Tibial nerve (tissue), 4 donors: ENCODE data around the gene ECM1. TPM values are rescaled to one million over a fixed set of nuclear protein-coding genes. Genes with fewer than 3 reads are reported as not detected.

Experiments
- DNase-seq, 2 donors: peaks; one replicate each; pipeline ENCODE4 v3.0.0-alpha.2; 2019; ENCODE audit warnings: low spot score in 2 of 2
- H3K27ac ChIP-seq, 4 donors: fragments of 200-600 bp; sonication (generic) in 3 of 4; one replicate each; pipeline ENCODE4 v1.5.1; 2017 to 2019; ENCODE audit warnings: mild to moderate bottlenecking in 1 of 4
- H3K27me3 ChIP-seq, 2 donors: fragments of 200-600 bp; sonication (generic) in 1 of 2; one replicate each; pipeline versions ENCODE4 v1.5.1 to v1.6.0; 2017 to 2019
- H3K36me3 ChIP-seq, 3 donors: fragments of 200-600 bp; sonication (generic); one replicate each; pipeline ENCODE4 v1.5.1; 2018 to 2019
- H3K4me1 ChIP-seq, 4 donors: fragments of 200-600 bp; sonication (generic) in 3 of 4; one replicate each; pipeline ENCODE4 v1.5.1; 2017 to 2019
- H3K4me3 ChIP-seq, 4 donors: fragments of 200-600 bp; sonication (generic) in 3 of 4; one replicate each; pipeline ENCODE4 v1.5.1; 2017 to 2019; ENCODE audit warnings: mild to moderate bottlenecking in 1 of 4, moderate library complexity in 1 of 4
- H3K9me3 ChIP-seq, 4 donors: fragments of 200-600 bp; sonication (generic) in 3 of 4; one replicate each; pipeline ENCODE4 v1.5.1; 2017 to 2019
- EP300 ChIP-seq, 2 donors: sonication (generic); formaldehyde crosslinking; IDR thresholded peaks; one replicate each; pipeline ENCODE4 v1.6.1; 2017; ENCODE audit warnings: antibody characterized with exemption in 2 of 2, mild to moderate bottlenecking in 1 of 2
- POLR2A ChIP-seq, 2 donors: fragments of 450-650 bp; IDR thresholded peaks; one replicate each; pipeline ENCODE4 v1.6.1; 2017; ENCODE audit warnings: antibody characterized with exemption in 2 of 2, mild to moderate bottlenecking in 2 of 2, moderate library complexity in 2 of 2
- WGBS, 2 donors: methylation state at CpG; one replicate each; pipeline ENCODE4 v1.1.5; 2018; 5-methylcytosine and 5-hydroxymethylcytosine counted together
- total RNA-seq, 4 donors: library from RNA; depleted of rRNA; stranded (reverse); fragments of >200 nt; gene quantifications; one replicate each; pipeline ENCODE4 v1.1.0, GENCODE V29; 2016
- TF ChIP-seq, protein P1 (sequence below), 5 experiments: fragments of 200-600 bp in 3 of 5; fragments of 450-650 bp in 2 of 5; sonication (generic) in 3 of 5; IDR thresholded peaks; one replicate each; pipeline ENCODE4 v1.5.1; 2016 to 2019; ENCODE audit warnings: antibody characterized with exemption in 5 of 5, mild to moderate bottlenecking in 3 of 5, moderate library complexity in 2 of 5

ECM1 gene
- total RNA-seq, 4 donors from 2014 or later, result 10.1 to 32.2 (median 15.0) TPM

- peak overlapping the region in 1 of 4 donors; percentile 35 for H3K27ac ChIP-seq
- 86 to 93% methylated on average over 10 of the region's 10 CpGs for WGBS, 2 donors
- no peak for TF ChIP-seq POLR2A (IDR thresholded peaks at IDR 0.05)
- no peak for TF ChIP-seq EP300 (IDR thresholded peaks at IDR 0.05)
- TF ChIP-seq, protein P1, sequence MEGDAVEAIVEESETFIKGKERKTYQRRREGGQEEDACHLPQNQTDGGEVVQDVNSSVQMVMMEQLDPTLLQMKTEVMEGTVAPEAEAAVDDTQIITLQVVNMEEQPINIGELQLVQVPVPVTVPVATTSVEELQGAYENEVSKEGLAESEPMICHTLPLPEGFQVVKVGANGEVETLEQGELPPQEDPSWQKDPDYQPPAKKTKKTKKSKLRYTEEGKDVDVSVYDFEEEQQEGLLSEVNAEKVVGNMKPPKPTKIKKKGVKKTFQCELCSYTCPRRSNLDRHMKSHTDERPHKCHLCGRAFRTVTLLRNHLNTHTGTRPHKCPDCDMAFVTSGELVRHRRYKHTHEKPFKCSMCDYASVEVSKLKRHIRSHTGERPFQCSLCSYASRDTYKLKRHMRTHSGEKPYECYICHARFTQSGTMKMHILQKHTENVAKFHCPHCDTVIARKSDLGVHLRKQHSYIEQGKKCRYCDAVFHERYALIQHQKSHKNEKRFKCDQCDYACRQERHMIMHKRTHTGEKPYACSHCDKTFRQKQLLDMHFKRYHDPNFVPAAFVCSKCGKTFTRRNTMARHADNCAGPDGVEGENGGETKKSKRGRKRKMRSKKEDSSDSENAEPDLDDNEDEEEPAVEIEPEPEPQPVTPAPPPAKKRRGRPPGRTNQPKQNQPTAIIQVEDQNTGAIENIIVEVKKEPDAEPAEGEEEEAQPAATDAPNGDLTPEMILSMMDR (IDR thresholded peaks at IDR 0.05), result no peak
- H3K4me3 ChIP-seq, result no peak overlapping the region
- no peaks in the 10 kb centered on the region for H3K9me3 ChIP-seq
- peaks cover 0 to 60% (median 9%) of the 10 kb centered on the region in 4 donors for H3K4me1 ChIP-seq
- H3K27me3 ChIP-seq, result no peaks in the 10 kb centered on the region
- DNase-seq, result no peak
- peaks cover 0 to 36% (median 17%) of the 10 kb centered on the region in 3 donors for H3K36me3 ChIP-seq
Observed at GRCh38 chr1:150472601-150473200, 35.2 kb upstream of the ECM1 start.

DNA sequence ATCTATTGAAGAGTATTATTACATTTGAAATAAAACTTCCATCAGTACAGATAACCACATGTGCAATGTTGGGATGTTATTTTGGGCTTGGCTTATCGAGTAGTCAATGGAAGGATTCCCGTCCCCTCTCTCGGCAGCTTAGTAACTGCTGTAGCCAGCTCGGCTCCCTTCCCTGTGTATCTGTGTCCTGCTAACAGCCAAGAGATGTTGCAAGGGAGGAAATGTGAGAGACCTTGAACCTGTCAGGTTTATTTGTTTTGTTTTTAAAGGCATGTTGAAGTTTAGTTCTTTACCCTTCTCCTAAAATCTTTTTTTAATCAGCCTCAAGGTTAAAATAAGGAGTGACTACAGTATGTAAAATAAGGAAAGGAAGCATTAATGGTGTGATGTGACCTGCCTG is 34.2 kb upstream of the ECM1 start:
- Histone ChIP-seq H3K36me3 (peaks cover 0 to 31% (median 17%) of the 10 kb centered on the region in 3 donors), H3K4me1 (peaks cover 0 to 65% (median 9%) of the 10 kb centered on the region in 4 donors), H3K27me3 (no peaks in the 10 kb centered on the region), H3K4me3 (no peak overlapping the region), H3K9me3 (no peaks in the 10 kb centered on the region), H3K27ac (no peak overlapping the region)
- peak in 1 of 2 donors; percentile 16 for DNase-seq
- 58 to 67% methylated on average over 4 of the region's 4 CpGs for WGBS, 2 donors
- TF ChIP-seq POLR2A (IDR thresholded peaks at IDR 0.05), result no peak

DNA sequence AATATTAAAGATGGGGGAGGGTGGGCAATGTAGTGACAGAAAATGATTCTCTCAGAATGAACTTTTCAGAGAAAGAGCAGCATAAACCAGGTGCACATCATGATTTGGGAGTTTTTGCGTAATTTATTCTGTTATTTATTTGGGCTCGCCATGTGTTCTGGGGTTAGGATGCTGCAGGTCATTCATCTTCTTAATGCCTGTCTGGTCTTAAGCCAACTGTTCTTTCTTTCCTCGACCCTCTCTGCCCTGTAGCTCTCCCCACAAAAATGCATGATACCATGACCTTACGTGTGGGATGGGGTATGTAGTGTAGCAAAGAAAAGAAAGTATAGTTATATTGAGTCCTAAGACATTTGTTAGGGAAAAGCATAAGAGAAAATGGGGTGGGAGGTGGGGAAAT is 33.0 kb upstream of the ECM1 start:
- Histone ChIP-seq H3K36me3 (peaks cover 0 to 31% (median 17%) of the 10 kb centered on the region in 3 donors), H3K4me3 (no peak overlapping the region), H3K9me3 (no peaks in the 10 kb centered on the region), H3K4me1 (peaks cover 0 to 64% (median 9%) of the 10 kb centered on the region in 4 donors), H3K27ac (no peak overlapping the region), H3K27me3 (no peaks in the 10 kb centered on the region)
- no peak for DNase-seq
- TF ChIP-seq, protein P1 (IDR thresholded peaks at IDR 0.05), result no peak
- TF ChIP-seq EP300 (IDR thresholded peaks at IDR 0.05) (no peak), POLR2A (IDR thresholded peaks at IDR 0.05) (no peak)
- 47% methylated on average over 4 of the region's 4 CpGs for WGBS, 2 donors

GRCh38 chr1:150476754-150477153 is 31.2 kb upstream of the ECM1 start:
- 36 to 41% methylated on average over 3 of the region's 3 CpGs for WGBS, 2 donors
- peaks cover 0 to 14% (median 6%) of the 10 kb centered on the region in 3 donors for H3K36me3 ChIP-seq
- TF ChIP-seq, protein P1 (IDR thresholded peaks at IDR 0.05), result no peak
- TF ChIP-seq POLR2A (IDR thresholded peaks at IDR 0.05) (no peak), EP300 (IDR thresholded peaks at IDR 0.05) (peak in 1 of 2 donors; percentile 21)
- peaks cover 0 to 59% (median 6%) of the 10 kb centered on the region in 4 donors for H3K4me1 ChIP-seq
- no peaks in the 10 kb centered on the region for H3K9me3 ChIP-seq
- H3K27me3 ChIP-seq, result no peaks in the 10 kb centered on the region
- no peak for DNase-seq
- H3K4me3 ChIP-seq, result no peak overlapping the region
- peak overlapping the region in 2 of 4 donors; percentile 41 to 52 for H3K27ac ChIP-seq

GRCh38 chr1:150477320-150477719 is 30.6 kb upstream of the ECM1 start:
- H3K4me3 ChIP-seq, result no peak overlapping the region
- H3K27me3 ChIP-seq, result no peaks in the 10 kb centered on the region
- no peaks in the 10 kb centered on the region for H3K9me3 ChIP-seq
- peaks cover 0 to 9% (median under 1%) of the 10 kb centered on the region in 3 donors for H3K36me3 ChIP-seq
- H3K4me1 ChIP-seq, result peaks cover 0 to 59% (median 6%) of the 10 kb centered on the region in 4 donors
- peak overlapping the region in 1 of 4 donors; percentile 41 for H3K27ac ChIP-seq
- no peak for DNase-seq
- WGBS, 2 donors, result 54 to 71% methylated on average over 1 of the region's 1 CpG
- TF ChIP-seq POLR2A (IDR thresholded peaks at IDR 0.05), result no peak

GRCh38 chr1:150477733-150478132 is 30.2 kb upstream of the ECM1 start:
- no peak overlapping the region for H3K4me3 ChIP-seq
- H3K9me3 ChIP-seq, result no peaks in the 10 kb centered on the region
- DNase-seq, result no peak
- no peaks in the 10 kb centered on the region for H3K27me3 ChIP-seq
- TF ChIP-seq POLR2A (IDR thresholded peaks at IDR 0.05) (no peak), EP300 (IDR thresholded peaks at IDR 0.05) (no peak)
- TF ChIP-seq, protein P1 (IDR thresholded peaks at IDR 0.05), result no peak
- H3K36me3 ChIP-seq, result peaks cover 0 to 5% (median 0%) of the 10 kb centered on the region in 3 donors
- H3K27ac ChIP-seq, result no peak overlapping the region
- H3K4me1 ChIP-seq, result peaks cover 0 to 59% (median 6%) of the 10 kb centered on the region in 4 donors
- 61 to 71% methylated on average over 4 of the region's 4 CpGs for WGBS, 2 donors
